Stimulated activated naive CD8-positive, alpha-beta T cell treated with anti-CD3 and anti-CD28 coated beads, Interleukin-15, Interleukin-2, amounts not matched to agents 100 ng/mL and 50 ng/mL, for 24 hours (primary cell): ENCODE data around the gene XXYLT1.

ENCODE experiments used
- H3K27ac Mint-ChIP-seq: one replicate; pipeline ENCODE4 v1.8.0; 2021; ENCODE audit warnings: mild to moderate bottlenecking, mixed read lengths
- H3K27me3 Mint-ChIP-seq: one replicate; pipeline ENCODE4 v1.8.0; 2021; ENCODE audit warnings: mixed read lengths
- H3K36me3 Mint-ChIP-seq: one replicate; pipeline ENCODE4 v1.8.0; 2021; ENCODE audit warnings: low read depth, mixed read lengths
- H3K4me1 Mint-ChIP-seq: one replicate; pipeline ENCODE4 v1.8.0; 2021; ENCODE audit warnings: low read depth, mixed read lengths
- H3K4me3 Mint-ChIP-seq: one replicate; pipeline ENCODE4 v1.8.0; 2021; ENCODE audit warnings: mild to moderate bottlenecking, mixed read lengths
- H3K9me3 Mint-ChIP-seq: one replicate; pipeline ENCODE4 v1.8.0; 2021; ENCODE audit warnings: mixed read lengths

The XXYLT1 gene

GRCh38 chr3:195106418-195106906, 164.5 kb downstream of the XXYLT1 start:
- Mint-ChIP-seq H3K9me3 (no peaks in the 10 kb centered on the region), H3K4me1 (peaks cover 12% of the 10 kb centered on the region), H3K4me3 (peak overlapping the region; percentile 63), H3K27ac (no peak overlapping the region), H3K36me3 (no peaks in the 10 kb centered on the region), H3K27me3 (no peaks in the 10 kb centered on the region)

DNA sequence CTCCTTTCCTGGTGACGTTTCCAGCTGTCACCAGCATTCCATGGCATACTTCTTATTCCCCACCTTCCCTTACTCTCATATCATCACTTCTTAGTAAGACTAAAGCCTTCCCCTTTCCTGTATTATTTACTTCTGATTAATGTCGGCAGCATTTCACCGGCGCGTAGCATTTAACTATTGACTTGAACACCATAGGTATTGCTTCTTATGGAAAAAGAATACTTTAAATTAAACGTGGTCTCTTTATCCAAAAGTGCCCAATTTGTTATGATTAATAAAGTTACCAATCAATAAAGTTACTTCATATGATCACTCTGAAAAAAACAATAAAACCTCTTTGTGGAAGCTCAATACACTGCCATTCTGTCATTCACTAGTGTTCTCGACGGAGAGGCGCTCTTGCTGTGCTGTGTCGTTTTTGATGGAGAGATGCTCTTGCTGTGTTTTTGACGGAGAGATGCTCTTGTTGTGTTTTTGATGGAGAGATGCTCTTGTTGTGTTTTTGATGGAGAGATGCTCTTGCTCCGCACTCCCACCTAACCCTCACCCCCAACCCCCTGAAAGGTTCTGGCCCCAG, 165.0 kb downstream of the XXYLT1 start:
- no peaks in the 10 kb centered on the region for H3K9me3 Mint-ChIP-seq
- H3K36me3 Mint-ChIP-seq: no peaks in the 10 kb centered on the region
- H3K27ac Mint-ChIP-seq: no peak overlapping the region
- no peaks in the 10 kb centered on the region for H3K27me3 Mint-ChIP-seq
- H3K4me1 Mint-ChIP-seq: peaks cover 12% of the 10 kb centered on the region
- peak overlapping the region; percentile 63 for H3K4me3 Mint-ChIP-seq

DNA sequence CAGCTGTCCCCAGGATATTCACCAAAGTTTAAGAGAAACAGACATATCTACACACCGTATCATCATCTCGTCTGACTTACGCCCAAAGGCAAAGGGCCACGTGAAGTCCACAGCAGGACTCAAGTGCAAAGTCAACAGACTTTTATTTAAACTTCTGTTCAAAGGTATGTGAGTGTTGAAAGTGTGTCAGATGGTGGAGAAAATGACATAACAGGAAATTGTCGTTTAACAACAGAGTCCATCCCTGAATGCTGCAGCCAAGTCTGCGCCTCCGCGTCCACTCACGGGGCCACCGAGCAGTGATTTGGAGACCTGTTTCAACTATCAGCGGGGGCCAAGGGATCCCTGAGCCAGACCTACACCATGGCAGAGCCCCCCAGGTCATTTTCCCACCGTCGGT, 165.6 kb downstream of the XXYLT1 start:
- H3K4me1 Mint-ChIP-seq: peaks cover 16% of the 10 kb centered on the region
- no peaks in the 10 kb centered on the region for H3K27me3 Mint-ChIP-seq
- no peaks in the 10 kb centered on the region for H3K9me3 Mint-ChIP-seq
- H3K4me3 Mint-ChIP-seq: no peak overlapping the region
- H3K27ac Mint-ChIP-seq: no peak overlapping the region
- H3K36me3 Mint-ChIP-seq: no peaks in the 10 kb centered on the region

GRCh38 chr3:195104340-195104739, 166.6 kb downstream of the XXYLT1 start:
- Mint-ChIP-seq H3K9me3 (no peaks in the 10 kb centered on the region), H3K4me3 (no peak overlapping the region), H3K36me3 (no peaks in the 10 kb centered on the region), H3K27ac (no peak overlapping the region), H3K4me1 (peaks cover 17% of the 10 kb centered on the region), H3K27me3 (no peaks in the 10 kb centered on the region)

- Mint-ChIP-seq H3K4me3 (no peak overlapping the region), H3K27ac (peak overlapping the region; percentile 36), H3K36me3 (no peaks in the 10 kb centered on the region), H3K9me3 (no peaks in the 10 kb centered on the region), H3K27me3 (no peaks in the 10 kb centered on the region), H3K4me1 (peaks cover 17% of the 10 kb centered on the region)
Measured at GRCh38 chr3:195103623-195104022, 167.3 kb downstream of the XXYLT1 start.

DNA sequence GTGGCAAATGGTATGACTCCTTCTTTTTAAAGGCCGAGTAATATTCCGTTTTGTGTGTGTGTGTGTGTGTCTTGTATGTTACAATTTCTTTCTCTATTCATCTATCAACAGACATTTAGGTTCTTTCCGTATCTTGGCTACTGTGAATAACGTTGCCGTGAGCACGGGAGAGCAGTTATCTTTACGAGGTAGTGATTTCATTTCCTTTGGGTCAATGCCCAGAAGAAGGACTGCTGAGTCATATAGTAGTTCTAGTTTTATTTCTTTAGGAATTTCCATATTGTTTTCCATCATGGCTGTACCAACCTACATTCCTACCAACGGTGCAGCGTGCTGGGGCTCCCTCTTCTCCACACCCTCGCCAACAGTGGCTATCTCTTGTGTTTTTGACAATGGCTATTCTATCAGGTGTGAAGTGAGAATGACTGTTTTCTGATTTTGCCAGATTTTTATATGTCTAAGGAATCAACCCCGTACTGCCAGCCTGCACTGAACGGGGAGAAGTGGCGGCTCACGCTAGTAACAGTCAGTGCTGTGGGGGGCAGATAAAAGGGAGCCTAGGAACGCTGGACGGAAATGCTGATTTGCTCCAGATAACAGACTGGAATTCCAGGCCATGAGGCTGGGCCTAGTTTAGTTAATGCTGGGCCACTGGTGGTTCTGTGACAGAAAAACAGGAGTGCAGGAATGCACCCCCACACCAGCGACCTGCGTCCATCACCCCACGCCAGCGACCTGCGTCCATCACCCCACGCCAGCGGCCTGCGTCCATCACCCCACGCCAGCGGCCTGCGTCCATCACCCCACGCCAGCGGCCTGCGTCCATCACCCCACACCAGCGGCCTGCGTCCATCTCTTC, 168.1 kb downstream of the XXYLT1 start:
- H3K4me3 Mint-ChIP-seq: no peak overlapping the region
- peak overlapping the region; percentile 47 for H3K27ac Mint-ChIP-seq
- no peaks in the 10 kb centered on the region for H3K36me3 Mint-ChIP-seq
- H3K9me3 Mint-ChIP-seq: no peaks in the 10 kb centered on the region
- H3K27me3 Mint-ChIP-seq: no peaks in the 10 kb centered on the region
- peaks cover 20% of the 10 kb centered on the region for H3K4me1 Mint-ChIP-seq

- Mint-ChIP-seq H3K27me3 (no peaks in the 10 kb centered on the region), H3K4me1 (peaks cover 23% of the 10 kb centered on the region), H3K36me3 (no peaks in the 10 kb centered on the region), H3K9me3 (no peaks in the 10 kb centered on the region), H3K4me3 (no peak overlapping the region), H3K27ac (peak overlapping the region; percentile 47)
Measured at GRCh38 chr3:195101927-195102608, 168.9 kb downstream of the XXYLT1 start.

DNA sequence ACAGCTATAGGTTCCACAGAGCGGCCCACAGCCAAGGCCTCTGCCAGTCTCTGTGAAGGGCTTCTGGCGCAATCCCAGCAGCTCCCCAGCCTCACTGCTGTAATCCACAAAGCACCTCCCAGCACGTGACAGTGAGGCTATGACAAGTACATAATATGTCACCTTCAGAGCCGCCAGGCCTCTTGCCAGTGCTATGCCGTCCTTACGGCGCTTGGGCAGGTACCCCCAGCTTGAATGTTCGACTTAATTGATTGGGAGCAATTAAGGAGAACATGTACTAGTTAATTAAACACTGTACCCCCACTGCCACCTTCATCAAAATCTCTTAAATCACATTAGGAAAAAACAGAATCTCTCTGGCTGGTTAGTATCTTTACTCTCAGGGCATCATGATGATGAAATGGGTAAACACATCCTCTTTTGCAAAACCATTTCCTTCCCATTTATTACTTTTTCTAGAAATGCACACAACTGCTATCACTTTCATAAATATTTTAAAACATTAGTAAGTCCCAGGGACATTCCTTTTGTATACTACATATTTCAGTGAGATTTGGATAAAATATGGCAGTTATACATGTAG, 169.9 kb downstream of the XXYLT1 start:
- Mint-ChIP-seq H3K27ac (no peak overlapping the region), H3K4me3 (no peak overlapping the region), H3K4me1 (peaks cover 19% of the 10 kb centered on the region), H3K27me3 (no peaks in the 10 kb centered on the region), H3K9me3 (no peaks in the 10 kb centered on the region), H3K36me3 (no peaks in the 10 kb centered on the region)

- Mint-ChIP-seq H3K27me3 (no peaks in the 10 kb centered on the region), H3K4me1 (peaks cover 23% of the 10 kb centered on the region), H3K27ac (no peak overlapping the region), H3K4me3 (no peak overlapping the region), H3K9me3 (no peaks in the 10 kb centered on the region), H3K36me3 (peaks cover 4% of the 10 kb centered on the region)
Measured at GRCh38 chr3:195099951-195100785, 170.8 kb downstream of the XXYLT1 start.

DNA sequence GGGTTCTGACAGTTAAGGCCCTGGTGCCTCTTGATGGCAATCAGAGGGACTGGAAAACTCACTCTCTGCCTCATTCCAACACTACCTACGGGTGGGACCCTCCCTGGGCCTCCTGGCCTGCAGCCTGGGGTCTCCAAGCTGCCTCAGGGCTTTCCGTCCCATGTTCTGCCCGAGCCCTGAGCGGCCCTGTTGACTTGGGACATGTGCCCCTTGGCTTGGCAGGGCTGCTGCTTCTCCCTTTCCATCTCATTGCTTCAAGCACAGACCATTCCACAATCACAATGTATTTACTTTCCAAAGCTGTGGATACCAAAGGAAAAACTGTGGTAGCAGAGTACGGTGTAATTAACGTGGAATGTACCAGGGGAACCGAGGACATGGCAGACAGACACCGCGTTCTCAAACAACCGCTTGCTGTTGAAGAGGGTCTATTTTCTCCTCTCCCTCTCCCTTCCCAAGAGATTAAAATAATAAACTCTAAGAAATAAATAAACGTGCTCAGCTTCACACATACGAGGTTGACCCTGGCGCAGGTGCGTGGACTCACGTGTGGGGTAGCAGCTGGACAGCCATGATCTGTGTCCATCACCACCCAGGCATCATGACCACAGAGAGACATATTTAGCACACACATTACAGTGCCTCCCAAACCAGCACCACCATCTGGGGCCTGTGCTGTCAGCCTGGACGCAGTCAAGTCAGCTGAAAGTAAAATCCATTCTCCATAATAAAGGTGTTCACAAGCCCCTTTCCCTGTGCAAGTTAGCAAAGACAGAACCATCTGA, 172.0 kb downstream of the XXYLT1 start:
- H3K4me3 Mint-ChIP-seq: no peak overlapping the region
- H3K27ac Mint-ChIP-seq: no peak overlapping the region
- no peaks in the 10 kb centered on the region for H3K9me3 Mint-ChIP-seq

DNA sequence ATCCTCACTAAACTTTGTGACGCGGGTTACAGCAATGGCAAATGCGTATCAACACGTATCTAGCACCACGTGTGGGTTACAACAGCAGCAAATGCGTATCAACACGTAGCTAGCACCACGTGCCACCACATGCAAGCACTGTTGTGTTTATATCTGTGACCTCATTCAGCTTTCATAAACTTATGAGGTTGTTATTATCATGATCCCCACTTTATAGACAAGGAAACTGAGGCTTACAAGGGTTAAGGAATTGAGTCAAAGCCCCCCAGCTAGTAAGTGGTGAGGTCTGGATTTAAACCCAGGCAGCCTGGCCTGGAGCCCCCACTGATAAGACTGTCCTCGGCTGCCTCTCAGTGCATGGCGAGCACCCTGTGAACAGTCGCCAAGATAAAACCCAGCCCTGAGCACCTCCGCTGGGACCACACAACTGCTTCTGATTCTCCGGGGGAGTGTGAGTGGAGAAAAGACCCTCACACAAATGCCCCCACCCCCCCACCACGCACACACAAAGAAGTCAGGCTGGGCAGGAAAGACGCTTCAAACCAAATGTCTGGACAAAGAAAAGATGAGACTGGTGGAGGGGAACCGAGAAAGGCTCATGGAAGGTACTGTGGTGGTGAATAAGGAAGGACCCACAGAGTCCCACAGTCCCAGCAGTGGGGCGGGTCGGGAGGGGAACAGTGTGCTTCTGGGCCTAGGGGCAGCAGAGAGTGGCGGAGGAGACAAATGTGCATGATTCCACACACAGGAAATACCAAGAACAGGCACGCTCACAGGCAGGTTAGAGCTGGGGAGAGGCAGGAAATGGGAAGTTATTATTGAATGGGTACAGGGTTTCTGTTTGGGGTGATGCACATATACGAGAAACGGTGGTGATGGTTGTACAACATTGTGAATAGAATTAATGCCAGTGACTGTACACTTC, 173.4 kb downstream of the XXYLT1 start:
- no peaks in the 10 kb centered on the region for H3K27me3 Mint-ChIP-seq
- no peak overlapping the region for H3K27ac Mint-ChIP-seq
- H3K36me3 Mint-ChIP-seq: peaks cover 6% of the 10 kb centered on the region
- peaks cover 36% of the 10 kb centered on the region for H3K4me1 Mint-ChIP-seq
- no peak overlapping the region for H3K4me3 Mint-ChIP-seq
- H3K9me3 Mint-ChIP-seq: no peaks in the 10 kb centered on the region

More for the DNA sequence above, 172.0 kb downstream of the XXYLT1 start:
- H3K27me3 Mint-ChIP-seq: no peaks in the 10 kb centered on the region
- H3K36me3 Mint-ChIP-seq: peaks cover 6% of the 10 kb centered on the region
- H3K4me1 Mint-ChIP-seq: peaks cover 35% of the 10 kb centered on the region

GRCh38 chr3:195096484-195097330, 174.3 kb downstream of the XXYLT1 start:
- peaks cover 31% of the 10 kb centered on the region for H3K4me1 Mint-ChIP-seq

More at GRCh38 chr3:195096484-195097330, 174.3 kb downstream of the XXYLT1 start:
- no peaks in the 10 kb centered on the region for H3K9me3 Mint-ChIP-seq
- H3K27me3 Mint-ChIP-seq: no peaks in the 10 kb centered on the region
- no peak overlapping the region for H3K27ac Mint-ChIP-seq
- H3K36me3 Mint-ChIP-seq: peaks cover 6% of the 10 kb centered on the region
- no peak overlapping the region for H3K4me3 Mint-ChIP-seq
